Measurements from ENCODE around the gene PRKCQ. TPM values are rescaled to one million over a fixed set of nuclear protein-coding genes. Genes with fewer than 3 reads are reported as not detected.

PRKCQ gene
- total RNA-seq, 1 experiment from 2014 or later = 12.1 TPM

DNA sequence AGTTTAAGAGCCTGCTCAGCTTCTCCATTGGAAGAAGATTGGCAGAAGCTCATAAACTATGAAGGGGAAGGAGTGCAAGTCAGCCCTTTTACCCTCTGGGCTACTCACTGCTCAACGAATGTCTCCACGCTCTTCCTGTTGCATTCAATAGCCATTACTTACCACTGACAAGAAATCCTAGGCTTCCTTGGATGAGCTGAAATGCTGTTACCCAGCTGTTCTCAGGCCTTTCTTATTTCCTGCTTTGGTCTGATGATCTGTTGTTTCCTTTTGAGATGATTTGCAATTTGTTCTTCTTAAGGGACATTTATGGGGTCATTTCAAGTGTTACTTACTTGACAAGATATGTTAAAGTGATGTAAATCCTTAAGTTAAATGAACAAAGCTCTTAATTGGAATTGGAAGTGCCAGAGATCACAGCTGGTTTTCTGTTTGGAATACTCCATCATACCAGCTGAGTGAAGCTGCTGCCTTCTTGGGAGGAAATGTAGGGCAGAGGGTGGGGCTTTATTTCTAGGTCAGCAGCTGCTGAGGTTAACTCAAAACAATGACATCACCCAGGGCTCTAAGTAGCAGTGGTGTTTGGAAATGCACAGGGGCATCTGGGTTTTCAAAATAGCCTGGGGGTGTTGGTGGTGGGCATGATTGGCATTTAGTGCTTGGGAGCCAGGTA is 170.0 kb downstream of the PRKCQ start:
- TF ChIP-seq, protein P1, sequence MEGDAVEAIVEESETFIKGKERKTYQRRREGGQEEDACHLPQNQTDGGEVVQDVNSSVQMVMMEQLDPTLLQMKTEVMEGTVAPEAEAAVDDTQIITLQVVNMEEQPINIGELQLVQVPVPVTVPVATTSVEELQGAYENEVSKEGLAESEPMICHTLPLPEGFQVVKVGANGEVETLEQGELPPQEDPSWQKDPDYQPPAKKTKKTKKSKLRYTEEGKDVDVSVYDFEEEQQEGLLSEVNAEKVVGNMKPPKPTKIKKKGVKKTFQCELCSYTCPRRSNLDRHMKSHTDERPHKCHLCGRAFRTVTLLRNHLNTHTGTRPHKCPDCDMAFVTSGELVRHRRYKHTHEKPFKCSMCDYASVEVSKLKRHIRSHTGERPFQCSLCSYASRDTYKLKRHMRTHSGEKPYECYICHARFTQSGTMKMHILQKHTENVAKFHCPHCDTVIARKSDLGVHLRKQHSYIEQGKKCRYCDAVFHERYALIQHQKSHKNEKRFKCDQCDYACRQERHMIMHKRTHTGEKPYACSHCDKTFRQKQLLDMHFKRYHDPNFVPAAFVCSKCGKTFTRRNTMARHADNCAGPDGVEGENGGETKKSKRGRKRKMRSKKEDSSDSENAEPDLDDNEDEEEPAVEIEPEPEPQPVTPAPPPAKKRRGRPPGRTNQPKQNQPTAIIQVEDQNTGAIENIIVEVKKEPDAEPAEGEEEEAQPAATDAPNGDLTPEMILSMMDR (conservative IDR thresholded peaks at IDR 0.05) = no peak
- Histone ChIP-seq H3K79me2 (ENCODE audit: insufficient read depth, low read length) (no peaks in the 10 kb centered on the region), H2BK15ac (ENCODE audit: low read depth, low read length) (no peak overlapping the region), H4K20me1 (ENCODE audit: control insufficient read depth, insufficient read depth, insufficient read length) (peaks cover 3% of the 10 kb centered on the region), H2BK20ac (ENCODE audit: low read depth, low read length, poor library complexity, severe bottlenecking) (no peak overlapping the region), H3K23ac (ENCODE audit: insufficient read length, low read depth, low read length) (no peak overlapping the region), H3K79me1 (ENCODE audit: insufficient read depth, low read depth, low read length, poor library complexity, severe bottlenecking) (no peaks in the 10 kb centered on the region), H3K14ac (ENCODE audit: insufficient read depth, low read length) (no peak overlapping the region), H2BK120ac (ENCODE audit: low read depth, low read length, poor library complexity, severe bottlenecking) (no peak overlapping the region), H4K91ac (ENCODE audit: insufficient read length, low read depth, low read length) (no peak overlapping the region), H2AFZ (ENCODE audit: low read length) (no peak overlapping the region), H2BK12ac (ENCODE audit: insufficient read length, low read depth, low read length) (no peak overlapping the region), H3K4ac (ENCODE audit: low read depth, low read length) (no peak overlapping the region), H3K9me3 (ENCODE audit: control insufficient read depth, low read depth, low read length) (no peaks in the 10 kb centered on the region), H3K56ac (ENCODE audit: insufficient read length, low read depth, low read length) (no peak overlapping the region), H3K23me2 (ENCODE audit: insufficient read length, low read depth, low read length, poor library complexity, severe bottlenecking) (no peaks in the 10 kb centered on the region), H3K4me2 (ENCODE audit: insufficient read depth, insufficient read length, low read length) (no peak overlapping the region), H3T11ph (ENCODE audit: low read length) (no peak overlapping the region), H2AK5ac (ENCODE audit: insufficient read length, low read length) (no peak overlapping the region), H3K9ac (ENCODE audit: extremely low read depth, insufficient read length, low read length) (no peak overlapping the region), H4K5ac (ENCODE audit: insufficient read length, low read depth, low read length) (no peak overlapping the region), H3K4me1 (ENCODE audit: insufficient read depth, low read length) (no peaks in the 10 kb centered on the region; the same call in 1 of the 2 replicates), H4K8ac (replicated peaks; ENCODE audit: insufficient read length, low read depth, low read length) (no peak overlapping the region), H2BK5ac (ENCODE audit: insufficient read length, low read length) (no peak overlapping the region), H3K18ac (ENCODE audit: insufficient read length, low read depth, low read length) (no peak overlapping the region), H3K27me3 (ENCODE audit: insufficient read depth, low read length) (no peaks in the 10 kb centered on the region), H3K27ac (ENCODE audit: insufficient read length, low read depth, low read length) (no peak overlapping the region)
- Mint-ChIP-seq H3K36me3 (ENCODE audit: insufficient read depth in 1 of 3, low read depth in 3 of 3) (no peaks in the 10 kb centered on the region), H3K4me1 (peaks cover 7% of the 10 kb centered on the region in 2 experiments), H3K9me3 (no peaks in the 10 kb centered on the region), H3K4me3 (no peak overlapping the region), H3K27me3 (ENCODE audit: low read depth) (no peaks in the 10 kb centered on the region; the same call in 1 of the 2 replicates), H3K27ac (no peak overlapping the region; a peak in 1 of 7 replicates)
- DNase-seq = no peak
- WGBS (ENCODE audit: extremely low coverage, insufficient read length, low lambda C conversion rate) = no CpG with 5 or more reads among the region's 2 CpGs
